Esophagus muscularis mucosa (tissue), 4 donors: ENCODE measurements around the gene PDHB. TPM values are rescaled to one million over a fixed set of nuclear protein-coding genes. Genes with fewer than 3 reads are reported as not detected.

Source experiments
- DNase-seq: peaks from one replicate; pipeline ENCODE4 v3.0.0-alpha.2; 2017; ENCODE audit errors: extremely low spot score
- H3K27ac ChIP-seq, 4 donors: fragments of 200-600 bp; sonication (generic); replicated peaks in 1 of 4; 1 replicate in 3 of 4; 2 replicates in 1 of 4; pipeline ENCODE4 v1.5.1; 2016 to 2019; ENCODE audit warnings: mild to moderate bottlenecking in 1 of 4
- H3K27me3 ChIP-seq, 4 donors: fragments of 200-600 bp; sonication (generic); one replicate each; pipeline versions ENCODE4 v1.5.1 to v1.6.0; 2016 to 2019
- H3K36me3 ChIP-seq, 4 donors: fragments of 200-600 bp; sonication (generic); one replicate each; pipeline ENCODE4 v1.5.1; 2016 to 2019
- H3K4me1 ChIP-seq, 4 donors: fragments of 200-600 bp; sonication (generic); one replicate each; pipeline ENCODE4 v1.5.1; 2016 to 2019
- H3K4me3 ChIP-seq, 4 donors: fragments of 200-600 bp; sonication (generic); 1 replicate in 2 of 4; 2 replicates in 2 of 4; pipeline ENCODE4 v1.5.1; 2016 to 2019; ENCODE audit warnings: mild to moderate bottlenecking in 4 of 4, moderate library complexity in 1 of 4
- H3K9me3 ChIP-seq, 4 donors: fragments of 200-600 bp; sonication (generic); 1 replicate in 3 of 4; 2 replicates in 1 of 4; pipeline ENCODE4 v1.5.1; 2016 to 2019
- EP300 ChIP-seq: sonication (generic); formaldehyde crosslinking; IDR thresholded peaks from one replicate; pipeline ENCODE4 v1.6.1; 2017; ENCODE audit warnings: antibody characterized with exemption
- POLR2A ChIP-seq: fragments of 450-650 bp; IDR thresholded peaks from one replicate; pipeline ENCODE4 v1.6.1; 2017; ENCODE audit warnings: antibody characterized with exemption, moderate library complexity, mild to moderate bottlenecking, low read depth
- POLR2AphosphoS5 ChIP-seq, 2 donors: sonication (generic); formaldehyde crosslinking; IDR thresholded peaks; one replicate each; pipeline ENCODE4 v1.6.1; 2017; ENCODE audit warnings: antibody characterized with exemption in 2 of 2
- WGBS: methylation state at CpG from one replicate; pipeline ENCODE4 v1.1.5; 2018; 5-methylcytosine and 5-hydroxymethylcytosine counted together
- intact Hi-C: fragments of 100-400 bp; cut with DNase I; formaldehyde crosslinking; loops from one replicate; pipeline ENCODE4 v1.15.1; 2023
- total RNA-seq, 4 donors: library from RNA; depleted of rRNA; stranded (reverse); fragments of >200 nt; gene quantifications; one replicate each; pipeline versions ENCODE4 v1.1.0 to v1.2.1, GENCODE V29; 2016
- TF ChIP-seq, protein P1 (sequence below), 3 experiments: fragments of 200-600 bp in 2 of 3; fragments of 450-650 bp in 1 of 3; sonication (generic) in 2 of 3; IDR thresholded peaks; one replicate each; pipeline ENCODE4 v1.5.1; 2017 to 2019; ENCODE audit warnings: antibody characterized with exemption in 3 of 3, mild to moderate bottlenecking in 2 of 3, moderate library complexity in 1 of 3

The PDHB gene
- total RNA-seq, 4 donors from 2014 or later: 100 to 138 (median 122) TPM

DNA sequence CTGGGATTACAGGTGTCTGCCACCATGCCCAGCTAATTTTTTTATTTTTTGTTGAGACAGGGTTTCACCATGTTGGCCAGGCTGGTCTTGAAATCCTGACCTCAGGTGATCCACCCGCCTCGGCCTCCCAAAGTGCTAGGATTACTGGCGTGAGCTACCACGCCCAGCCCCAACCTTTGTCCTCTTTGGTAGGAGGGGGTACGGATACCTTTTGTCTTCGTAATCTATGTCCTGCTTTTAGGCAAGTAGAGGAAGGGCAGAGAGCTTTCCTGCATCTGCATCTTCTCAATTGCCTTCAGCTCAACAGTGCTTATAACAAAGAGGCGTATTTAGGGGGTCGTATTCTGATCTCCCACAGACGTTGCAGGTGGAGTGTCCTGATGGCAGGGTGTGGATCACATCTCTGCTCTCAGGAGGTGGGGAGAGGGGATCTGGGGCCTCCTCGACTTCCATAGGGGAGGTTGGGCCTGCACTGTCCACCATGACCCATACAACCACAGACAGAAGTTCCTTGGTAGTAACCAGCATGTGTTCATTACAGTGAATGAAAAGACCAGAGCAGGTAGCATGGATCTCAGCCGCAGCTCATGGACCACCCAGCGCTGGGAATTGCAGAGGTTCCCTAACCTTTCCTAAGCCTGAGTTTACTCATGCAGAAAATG is 36.9 kb upstream of the PDHB start:
- Histone ChIP-seq H3K36me3 (no peaks in the 10 kb centered on the region), H3K27me3 (peaks cover 0 to 3% (median 0%) of the 10 kb centered on the region in 4 donors), H3K4me3 (no peak overlapping the region), H3K4me1 (peaks cover 10 to 13% (median 12%) of the 10 kb centered on the region in 4 donors), H3K27ac (peak overlapping the region in 2 of 4 donors; percentile 10 to 35), H3K9me3 (no peaks in the 10 kb centered on the region)
- no peak for DNase-seq
- intact Hi-C loops: no loop called here
- TF ChIP-seq POLR2A: no peak
- TF ChIP-seq, protein P1, sequence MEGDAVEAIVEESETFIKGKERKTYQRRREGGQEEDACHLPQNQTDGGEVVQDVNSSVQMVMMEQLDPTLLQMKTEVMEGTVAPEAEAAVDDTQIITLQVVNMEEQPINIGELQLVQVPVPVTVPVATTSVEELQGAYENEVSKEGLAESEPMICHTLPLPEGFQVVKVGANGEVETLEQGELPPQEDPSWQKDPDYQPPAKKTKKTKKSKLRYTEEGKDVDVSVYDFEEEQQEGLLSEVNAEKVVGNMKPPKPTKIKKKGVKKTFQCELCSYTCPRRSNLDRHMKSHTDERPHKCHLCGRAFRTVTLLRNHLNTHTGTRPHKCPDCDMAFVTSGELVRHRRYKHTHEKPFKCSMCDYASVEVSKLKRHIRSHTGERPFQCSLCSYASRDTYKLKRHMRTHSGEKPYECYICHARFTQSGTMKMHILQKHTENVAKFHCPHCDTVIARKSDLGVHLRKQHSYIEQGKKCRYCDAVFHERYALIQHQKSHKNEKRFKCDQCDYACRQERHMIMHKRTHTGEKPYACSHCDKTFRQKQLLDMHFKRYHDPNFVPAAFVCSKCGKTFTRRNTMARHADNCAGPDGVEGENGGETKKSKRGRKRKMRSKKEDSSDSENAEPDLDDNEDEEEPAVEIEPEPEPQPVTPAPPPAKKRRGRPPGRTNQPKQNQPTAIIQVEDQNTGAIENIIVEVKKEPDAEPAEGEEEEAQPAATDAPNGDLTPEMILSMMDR (IDR thresholded peaks at IDR 0.05): no peak
- no peak for TF ChIP-seq POLR2AphosphoS5 (IDR thresholded peaks at IDR 0.05)
- TF ChIP-seq EP300: no peak
- WGBS: 89% methylated on average over 9 of the region's 12 CpGs

DNA sequence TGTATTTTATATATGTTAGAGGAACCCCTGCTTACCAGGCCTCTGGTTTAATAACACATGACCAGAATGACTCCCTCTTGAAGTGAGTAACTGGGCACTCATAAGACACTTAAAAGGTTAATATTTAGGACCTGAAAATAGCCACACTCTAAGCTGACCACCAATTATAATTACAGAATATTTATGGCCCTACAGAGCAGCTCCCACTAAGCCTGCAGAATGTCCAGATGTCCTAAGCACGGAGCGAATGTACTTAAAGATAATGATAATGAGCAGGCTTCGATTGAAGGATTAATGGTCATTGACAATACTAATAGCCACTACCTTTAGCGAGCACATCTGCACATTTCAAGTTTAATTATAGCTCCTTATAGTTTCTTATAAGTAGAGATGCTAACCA is 35.5 kb upstream of the PDHB start:
- Histone ChIP-seq H3K4me1 (peaks cover 10 to 13% (median 12%) of the 10 kb centered on the region in 4 donors), H3K9me3 (no peaks in the 10 kb centered on the region), H3K4me3 (no peak overlapping the region), H3K36me3 (no peaks in the 10 kb centered on the region), H3K27ac (no peak overlapping the region), H3K27me3 (peaks cover 0 to 3% (median 0%) of the 10 kb centered on the region in 4 donors)
- TF ChIP-seq, protein P1 (IDR thresholded peaks at IDR 0.05): no peak
- no peak for TF ChIP-seq POLR2A
- TF ChIP-seq POLR2AphosphoS5 (IDR thresholded peaks at IDR 0.05): no peak
- TF ChIP-seq EP300: no peak
- intact Hi-C loops: no loop called here
- 86% methylated on average over 4 of the region's 4 CpGs for WGBS
- no peak for DNase-seq

DNA sequence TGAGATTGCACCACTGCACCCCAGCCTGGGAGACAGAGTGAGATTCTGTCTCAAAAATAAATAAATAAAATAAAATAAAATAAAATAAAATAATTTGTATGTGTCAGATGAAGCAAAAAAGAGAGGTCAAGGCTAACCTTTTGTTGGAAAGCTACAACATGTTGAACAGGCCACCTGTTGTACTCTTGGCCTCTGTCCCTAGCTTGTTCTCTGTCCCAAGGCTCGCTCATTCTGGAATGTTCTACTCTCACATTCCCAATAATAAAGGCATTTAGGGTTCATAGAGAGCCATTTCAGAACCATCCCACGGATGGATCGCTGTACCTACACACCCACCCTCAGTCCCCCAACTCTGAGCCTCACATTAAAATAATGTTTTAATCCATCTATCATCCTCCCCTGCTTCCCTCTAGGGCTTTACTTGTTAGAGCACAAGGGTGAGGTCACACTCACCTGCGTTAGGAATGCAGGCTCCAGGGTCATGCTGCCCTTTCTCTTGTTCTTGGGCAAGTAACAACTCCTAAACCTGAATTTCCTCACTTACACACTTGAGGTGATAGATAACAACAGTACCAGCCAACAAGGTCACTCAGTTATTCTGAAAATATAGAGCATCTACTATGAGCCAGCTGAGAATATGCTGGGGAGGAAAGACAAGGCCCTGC is 33.4 kb upstream of the PDHB start:
- Histone ChIP-seq H3K9me3 (no peaks in the 10 kb centered on the region), H3K27ac (no peak overlapping the region), H3K4me3 (no peak overlapping the region), H3K27me3 (peaks cover 0 to 3% (median 0%) of the 10 kb centered on the region in 4 donors), H3K36me3 (no peaks in the 10 kb centered on the region), H3K4me1 (peaks cover 10 to 26% (median 24%) of the 10 kb centered on the region in 4 donors)
- WGBS: 97% methylated on average over 4 of the region's 4 CpGs
- intact Hi-C loops: no loop called here
- TF ChIP-seq, protein P1 (IDR thresholded peaks at IDR 0.05): no peak
- TF ChIP-seq POLR2A (no peak), POLR2AphosphoS5 (IDR thresholded peaks at IDR 0.05) (no peak), EP300 (no peak)
- DNase-seq: no peak

DNA sequence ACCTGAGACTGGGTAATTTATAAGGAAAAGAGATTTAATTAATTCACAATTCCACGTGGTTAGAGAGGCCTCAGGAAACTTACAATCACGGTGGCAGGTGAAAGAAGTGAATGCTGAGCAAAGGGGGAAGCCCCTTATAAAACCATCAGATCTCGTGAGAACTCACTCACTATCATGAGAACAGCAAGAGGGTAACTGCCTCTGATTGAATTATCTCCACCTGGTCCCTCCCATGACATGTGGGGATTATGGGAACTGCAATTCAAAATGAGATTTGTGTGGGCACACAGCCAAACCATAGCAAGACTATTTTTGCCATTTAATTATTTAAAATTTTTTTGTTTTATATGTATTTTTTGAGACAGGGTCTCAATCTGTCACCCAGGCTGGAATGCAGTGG is 31.2 kb upstream of the PDHB start:
- Histone ChIP-seq H3K4me1 (peaks cover 0 to 14% (median 11%) of the 10 kb centered on the region in 4 donors), H3K27me3 (no peaks in the 10 kb centered on the region), H3K36me3 (no peaks in the 10 kb centered on the region), H3K4me3 (no peak overlapping the region), H3K9me3 (no peaks in the 10 kb centered on the region), H3K27ac (no peak overlapping the region)
- intact Hi-C loops: no loop called here
- WGBS: 85% methylated on average over 3 of the region's 3 CpGs
- no peak for TF ChIP-seq POLR2A
- TF ChIP-seq, protein P1 (IDR thresholded peaks at IDR 0.05): no peak
- no peak for TF ChIP-seq EP300
- TF ChIP-seq POLR2AphosphoS5 (IDR thresholded peaks at IDR 0.05): no peak
- no peak for DNase-seq
